HG03066 (cell line): Measurements from ENCODE around the gene KRTAP10-2.
"Not testable (repeated sequence)": the region's sequence is repeated elsewhere in the genome, so short reads cannot be mapped to it uniquely, and the experiment has no call there.

Source experiments
- ATAC-seq: cut with Tn5 transposase; IDR thresholded peaks from one replicate; pipeline ENCODE4 v1.9.1; 2021; ENCODE audit warnings: low read depth; ENCODE audit not compliant: unreplicated experiment

KRTAP10-2 gene

DNA sequence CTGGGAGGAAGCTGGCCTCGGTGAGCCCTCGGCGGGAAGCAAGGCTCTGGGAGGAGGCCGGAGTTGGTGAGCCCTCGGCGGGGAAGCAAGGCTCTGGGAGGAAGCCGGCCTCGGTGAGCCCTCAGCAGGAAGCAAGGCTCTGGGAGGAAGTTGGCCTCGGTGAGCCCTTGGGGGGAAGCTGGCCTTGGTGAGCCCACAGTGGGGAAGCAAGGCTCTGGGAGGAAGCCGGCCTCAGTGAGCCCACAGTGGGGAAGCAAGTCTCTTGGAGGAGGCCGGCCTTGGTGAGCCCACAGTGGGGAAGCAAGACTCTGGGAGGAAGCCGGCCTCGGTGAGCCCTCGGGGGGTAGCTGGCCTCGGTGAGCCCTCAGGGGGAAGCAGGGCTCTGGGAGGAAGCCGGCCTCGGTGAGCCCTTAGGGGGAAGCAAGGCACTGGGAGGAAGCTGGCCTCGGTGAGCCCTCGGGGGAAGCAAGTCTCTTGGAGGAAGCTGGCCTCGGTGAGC is 47.4 kb downstream of the KRTAP10-2 start:
- ATAC-seq: no peak

DNA sequence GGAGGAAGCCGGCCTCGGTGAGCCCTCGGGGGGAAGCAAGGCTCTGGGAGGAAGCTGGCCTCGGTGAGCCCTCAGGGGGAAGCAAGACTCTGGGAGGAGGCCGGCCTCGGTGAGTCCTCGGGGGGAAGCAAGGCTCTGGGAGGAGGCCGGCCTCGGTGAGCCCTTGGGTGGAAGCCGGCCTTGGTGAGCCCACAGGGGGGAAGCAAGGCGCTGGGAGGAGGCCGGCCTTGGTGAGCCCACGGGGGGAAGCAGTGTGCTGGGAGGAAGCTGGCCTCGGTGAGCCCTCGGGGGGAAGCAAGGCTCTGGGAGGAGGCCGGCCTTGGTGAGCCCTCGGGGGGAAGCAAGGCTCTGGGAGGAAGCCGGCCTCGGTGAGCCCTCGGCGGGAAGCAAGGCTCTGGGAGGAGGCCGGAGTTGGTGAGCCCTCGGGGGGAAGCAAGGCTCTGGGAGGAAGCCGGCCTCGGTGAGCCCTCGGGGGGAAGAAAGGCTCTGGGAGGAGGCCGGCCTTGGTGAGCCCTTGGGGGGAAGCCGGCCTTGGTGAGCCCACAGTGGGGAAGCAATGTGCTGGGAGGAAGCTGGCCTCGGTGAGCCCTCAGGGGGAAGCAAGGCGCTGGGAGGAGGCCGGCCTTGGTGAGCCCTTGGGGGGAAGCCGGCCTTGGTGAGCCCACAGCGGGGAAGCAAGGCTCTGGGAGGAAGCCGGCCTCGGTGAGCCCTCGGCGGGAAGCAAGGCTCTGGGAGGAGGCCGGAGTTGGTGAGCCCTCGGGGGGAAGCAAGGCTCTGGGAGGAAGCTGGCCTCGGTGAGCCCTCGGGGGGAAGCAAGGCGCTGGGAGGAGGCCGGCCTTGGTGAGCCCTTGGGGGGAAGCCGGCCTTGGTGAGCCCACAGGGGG is 48.1 kb downstream of the KRTAP10-2 start:
- not testable (repeated sequence) for ATAC-seq

DNA sequence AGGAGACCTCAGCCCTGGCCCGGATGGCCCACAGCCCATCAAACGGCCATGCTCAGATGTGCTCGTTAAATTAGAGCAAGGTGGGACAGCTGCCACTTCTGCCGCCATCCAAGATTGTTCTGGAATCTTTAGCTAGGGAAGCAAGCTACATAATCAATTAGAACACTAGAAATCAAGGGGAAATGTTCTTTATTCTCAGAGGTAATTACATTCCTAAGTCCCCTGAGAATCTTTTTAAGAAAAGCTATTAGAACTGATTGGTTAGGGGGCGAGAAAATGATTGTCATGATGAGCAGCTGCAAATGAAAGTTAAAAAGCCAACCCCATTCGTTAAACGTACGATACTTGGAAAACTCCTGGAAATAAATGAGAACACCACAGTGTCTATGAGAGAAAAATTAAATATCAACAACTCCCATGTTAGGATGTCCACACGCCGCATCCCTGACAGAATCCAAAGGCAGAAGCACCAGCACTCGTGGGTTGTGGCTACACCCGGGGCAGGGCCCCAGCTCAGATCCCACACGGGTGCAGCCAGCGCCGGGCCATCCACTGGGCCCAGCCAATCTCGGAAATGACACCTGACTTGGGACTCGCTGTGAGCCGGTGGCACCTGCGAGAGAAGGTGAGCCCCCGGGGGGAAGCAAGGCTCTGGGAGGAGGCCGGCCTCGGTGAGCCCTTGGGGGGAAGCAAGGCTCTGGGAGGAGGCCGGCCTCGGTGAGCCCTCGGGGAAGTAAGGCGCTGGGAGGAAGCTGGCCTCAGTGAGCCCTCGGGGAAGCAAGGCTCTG is 48.9 kb downstream of the KRTAP10-2 start:
- no peak for ATAC-seq
